AG04450 (cell line): Measurements from ENCODE around the gene MLX. TPM values are rescaled to one million over a fixed set of nuclear protein-coding genes. Genes with fewer than 3 reads are reported as not detected.
"Not testable (repeated sequence)": the region's sequence is repeated elsewhere in the genome, so short reads cannot be mapped to it uniquely, and the experiment has no call there.

Experiments
- CTCF ChIA-PET: fragments of 300-600, 350-600 bp; formaldehyde crosslinking; extraction: SDS; loops from one replicate; lab custom pipeline; 2022; ENCODE audit warnings: antibody characterized with exemption, inconsistent platforms; lab: Charles Lee
- POLR2A ChIA-PET: fragments of 350-600 bp; formaldehyde crosslinking; extraction: SDS; loops from one replicate; lab custom pipeline; 2021; ENCODE audit warnings: antibody characterized with exemption, inconsistent platforms; lab: Yijun Ruan, JAX
- DNase-seq: peaks from one replicate; pipeline ENCODE4 v3.0.0-alpha.2; 2011; ENCODE audit warnings: low read depth, low spot score
- H3K27ac ChIP-seq: one replicate; pipeline ENCODE4 v1.5.1; 2012; ENCODE audit warnings: low read depth, low read length, control low read depth
- H3K27me3 ChIP-seq: one replicate; pipeline ENCODE4 v1.6.0; 2012; ENCODE audit warnings: low read length; ENCODE audit not compliant: control insufficient read depth, insufficient read depth
- H3K4me3 ChIP-seq: 2 replicates; pipeline ENCODE4 v1.5.1; 2011; ENCODE audit warnings: mild to moderate bottlenecking, low read depth, low read length, control low read depth
- H3K9me3 ChIP-seq: 2 replicates; pipeline ENCODE4 v1.5.1; 2012; ENCODE audit warnings: low read length; ENCODE audit not compliant: control insufficient read depth, insufficient read depth
- CTCF ChIP-seq: IDR thresholded peaks from 2 replicates; pipeline ENCODE4 v1.5.1; 2011; ENCODE audit warnings: low read depth, low read length, control low read depth, inconsistent platforms
- polyA plus RNA-seq: library from polyadenylated mRNA; depleted of rRNA; stranded (reverse); fragments of >200 nt; gene quantifications from 2 replicates; pipeline ENCODE4 v1.2.3, GENCODE V29; 2011

Gene MLX
- polyA plus RNA-seq, 1 experiment, result 35.4 TPM

- DNase-seq, H3K27ac ChIP-seq, POLR2A ChIA-PET, CTCF ChIA-PET, H3K27me3 ChIP-seq, H3K4me3 ChIP-seq, H3K9me3 ChIP-seq: not testable (repeated sequence)
- TF ChIP-seq CTCF, result 0 out of 2 replicates have a peak, but pooled peaks have one; percentile 12
These were observed 10.8 kb upstream of the MLX start for GRCh38 chr17:42555961-42556617.

- Histone ChIP-seq H3K27ac (no peak overlapping the region), H3K27me3 (no peaks in the 10 kb centered on the region), H3K9me3 (no peaks in the 10 kb centered on the region; the same call in 1 of the 2 replicates), H3K4me3 (no peak overlapping the region)
- POLR2A ChIA-PET, result no interaction called here
- DNase-seq, result no peak
- TF ChIP-seq CTCF, result no peak
- CTCF ChIA-PET, result interaction anchor here (0.7 kb wide), 1 partner anchor 130 kb away, joined by 3 read pairs; no protein-coding TSS in a partner anchor
These were observed 7.8 kb upstream of the MLX start for GRCh38 chr17:42559075-42559474.

GRCh38 chr17:42560246-42560645, 6.7 kb upstream of the MLX start:
- TF ChIP-seq CTCF, result no peak

GRCh38 chr17:42561897-42562387, 5.0 kb upstream of the MLX start, which contains the start of gene COASY:
Gene COASY (plus strand): TSS chr17:42562148. CDS start chr17:42562623, 475 bp downstream.
- ChIA-PET CTCF (interaction anchor here (0.7 kb wide), 1 partner anchor 16 kb away, joined by 3 read pairs; no protein-coding TSS in a partner anchor), POLR2A (no interaction called here)

More at GRCh38 chr17:42560246-42560645, 6.7 kb upstream of the MLX start:
- H3K9me3 ChIP-seq, result no peaks in the 10 kb centered on the region; the same call in 1 of the 2 replicates
- no peak for DNase-seq
- ChIA-PET POLR2A (no interaction called here), CTCF (no interaction called here)
- H3K27me3 ChIP-seq, result no peaks in the 10 kb centered on the region
- H3K4me3 ChIP-seq, result no peak overlapping the region
- no peak overlapping the region for H3K27ac ChIP-seq

More at GRCh38 chr17:42561897-42562387, 5.0 kb upstream of the MLX start, which contains the start of gene COASY:
- Histone ChIP-seq H3K4me3 (peak within 1 kb of the TSS; percentile 94), H3K27ac (peak within 1 kb of the TSS; percentile 88), H3K9me3 (no peaks in the 10 kb centered on the region; the same call in 1 of the 2 replicates), H3K27me3 (no peaks in the 10 kb centered on the region)
- no peak for TF ChIP-seq CTCF
- DNase-seq, result peak; percentile 95
